NCI-H1105 treated with DMSO at 0.1 percent for 48 hours (cell line): ENCODE measurements around the gene LILRB3.
"Not testable (repeated sequence)": the region's sequence is repeated elsewhere in the genome, so short reads cannot be mapped to it uniquely, and the experiment has no call there.

ENCODE experiments used
- DNase-seq: peaks from one replicate; lab custom pipeline; 2025; lab: John Stamatoyannopoulos, UW

The LILRB3 gene

DNA sequence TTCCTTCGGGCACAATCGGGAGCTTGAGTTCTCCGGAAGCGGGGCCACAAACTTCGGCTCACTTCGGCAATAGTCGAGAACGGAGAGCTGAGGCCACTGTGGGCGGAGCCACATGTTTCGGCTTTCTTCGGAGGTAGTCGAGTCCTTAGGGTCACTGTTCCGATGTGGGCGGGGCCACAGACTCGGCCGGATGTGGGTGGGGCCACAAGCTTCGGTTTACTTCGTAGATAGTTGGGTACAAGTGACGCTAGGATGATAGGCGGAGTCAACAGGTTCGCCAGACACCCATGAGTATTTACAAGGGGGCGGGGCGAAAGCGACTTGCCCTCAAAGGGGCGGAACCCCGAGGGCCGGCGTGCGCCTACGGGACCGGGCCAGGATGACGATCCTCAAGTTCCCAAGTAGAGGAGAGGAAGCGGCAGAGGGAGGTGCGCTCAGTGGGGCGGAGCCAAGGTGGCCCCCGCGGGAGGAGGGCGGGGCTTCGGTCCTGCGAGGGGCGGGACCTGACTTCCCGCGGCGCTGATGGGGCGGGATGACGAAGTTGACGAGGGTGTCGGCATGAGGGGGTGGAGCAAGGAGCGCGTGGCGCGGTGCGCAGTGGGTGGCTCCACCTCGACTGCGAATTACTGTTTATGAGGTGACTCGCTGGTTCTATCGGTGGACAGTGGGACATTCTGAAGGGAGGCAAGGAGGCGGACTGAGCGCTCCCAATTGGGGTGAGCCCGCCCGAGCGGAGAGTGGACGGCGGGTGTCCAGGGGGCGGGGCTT, 32.9 kb downstream of the LILRB3 start:
- peak; percentile 100 for DNase-seq

GRCh38 chr19:54189145-54189734, 33.6 kb downstream of the LILRB3 start, which contains the start of gene MBOAT7:
Gene MBOAT7 (minus strand): TSS chr19:54189580. CDS start chr19:54188508, 1,072 bp downstream.
- DNase-seq = no peak

DNA sequence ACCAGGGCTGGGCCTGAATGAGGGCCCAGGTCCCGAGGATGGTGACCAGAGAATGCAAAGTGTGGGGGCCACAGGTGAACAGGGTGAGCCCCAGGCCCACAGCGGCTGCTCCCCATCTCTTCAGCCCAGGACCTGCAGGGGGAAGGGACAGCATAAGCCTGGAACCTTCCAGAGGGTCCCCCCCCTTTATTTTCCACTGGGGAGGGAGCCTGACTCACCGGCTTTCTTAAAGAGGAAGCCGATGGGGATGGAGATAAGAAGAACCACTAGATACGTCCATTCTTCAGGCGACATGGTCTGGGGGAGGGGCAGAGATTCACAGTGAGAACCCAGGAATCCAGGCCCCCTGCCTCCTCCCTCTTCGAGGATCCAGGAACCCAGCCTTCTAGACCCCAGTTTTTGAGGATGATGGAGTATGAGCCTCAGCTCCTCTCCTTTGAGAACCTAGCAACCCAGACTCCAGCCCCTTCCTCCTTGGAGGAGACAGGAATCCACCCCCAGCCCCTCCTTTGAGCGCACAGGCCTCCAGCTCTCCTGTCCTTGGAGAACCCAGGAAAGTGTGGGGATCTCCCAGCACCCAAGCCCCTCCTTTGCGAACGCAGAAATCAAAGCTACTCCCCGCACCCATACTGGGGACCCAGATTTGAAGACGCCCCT, 34.5 kb downstream of the LILRB3 start:
- DNase-seq = no peak

GRCh38 chr19:54186934-54187381, 35.8 kb downstream of the LILRB3 start:
- DNase-seq = no peak

DNA sequence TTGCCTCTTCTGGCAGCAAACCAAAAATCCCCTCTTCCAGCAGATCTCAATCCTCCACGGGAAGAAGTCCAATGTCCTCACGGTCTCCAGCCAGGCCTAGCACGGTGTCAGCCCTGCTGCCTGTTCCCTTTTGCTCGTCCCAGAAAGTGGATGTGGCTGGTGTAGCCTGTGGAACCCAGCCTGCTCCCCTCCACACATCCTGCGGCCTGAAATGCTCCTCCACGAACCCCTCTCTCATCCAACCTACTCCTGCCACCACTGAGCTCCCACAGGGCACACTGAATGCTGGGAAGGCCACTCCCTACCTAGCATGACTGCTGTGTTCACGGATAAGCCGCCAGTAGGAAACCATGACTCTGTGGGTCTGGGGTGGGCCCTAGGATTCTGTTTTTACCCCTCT, 36.5 kb downstream of the LILRB3 start:
- no peak for DNase-seq

- no peak for DNase-seq
Measured at GRCh38 chr19:54183431-54183830, 39.4 kb downstream of the LILRB3 start.

DNA sequence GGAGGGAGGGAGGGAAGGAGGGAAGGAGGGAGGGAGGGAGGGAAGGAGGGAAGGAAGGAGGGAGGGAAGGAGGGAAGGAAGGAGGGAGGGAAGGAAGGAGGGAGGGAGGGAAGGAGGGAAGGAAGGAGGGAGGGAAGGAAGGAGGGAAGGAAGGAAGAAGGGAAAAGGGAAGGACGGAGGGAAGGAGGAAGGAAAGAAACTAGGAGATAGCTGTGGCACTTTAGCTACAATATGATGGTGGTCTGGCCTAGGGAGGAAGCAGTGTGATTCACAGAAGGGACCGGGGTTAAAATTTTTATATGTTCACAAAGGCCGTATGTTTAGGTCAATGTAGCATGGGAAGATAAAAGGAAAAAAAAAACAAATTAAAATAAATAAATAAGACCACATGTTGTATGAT, 40.9 kb downstream of the LILRB3 start:
- not testable (repeated sequence) for DNase-seq

GRCh38 chr19:54180691-54181091, 42.1 kb downstream of the LILRB3 start:
- no peak for DNase-seq

DNA sequence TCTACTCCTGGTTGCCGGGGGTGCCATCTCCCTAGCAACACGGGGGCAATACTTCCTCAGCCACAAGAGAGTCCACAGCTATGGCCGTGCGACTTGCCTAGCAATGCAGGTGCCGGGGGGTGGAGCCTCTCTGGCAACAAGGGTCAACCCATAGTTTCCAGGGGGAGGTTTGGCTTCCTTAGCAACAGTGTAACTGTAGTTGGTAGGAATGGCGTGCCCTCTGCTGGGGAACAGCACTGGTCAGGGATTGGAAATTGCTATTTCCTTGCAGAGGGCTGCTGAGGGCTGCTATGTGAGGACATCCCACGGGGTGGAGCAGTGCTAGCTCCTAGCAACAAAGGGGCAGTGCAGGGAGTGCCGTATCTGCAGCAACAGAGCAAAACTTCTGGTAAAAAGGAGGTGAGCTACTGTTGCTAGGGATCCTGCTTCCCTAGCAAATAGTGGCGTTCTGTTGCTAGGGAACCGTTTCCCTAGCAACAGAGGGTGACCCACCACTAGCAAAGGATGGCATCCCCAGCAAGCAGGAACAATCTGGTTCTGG, 42.8 kb downstream of the LILRB3 start:
- peak; percentile 31 for DNase-seq

GRCh38 chr19:54179262-54179852, 43.5 kb downstream of the LILRB3 start:
- DNase-seq = no peak

DNA sequence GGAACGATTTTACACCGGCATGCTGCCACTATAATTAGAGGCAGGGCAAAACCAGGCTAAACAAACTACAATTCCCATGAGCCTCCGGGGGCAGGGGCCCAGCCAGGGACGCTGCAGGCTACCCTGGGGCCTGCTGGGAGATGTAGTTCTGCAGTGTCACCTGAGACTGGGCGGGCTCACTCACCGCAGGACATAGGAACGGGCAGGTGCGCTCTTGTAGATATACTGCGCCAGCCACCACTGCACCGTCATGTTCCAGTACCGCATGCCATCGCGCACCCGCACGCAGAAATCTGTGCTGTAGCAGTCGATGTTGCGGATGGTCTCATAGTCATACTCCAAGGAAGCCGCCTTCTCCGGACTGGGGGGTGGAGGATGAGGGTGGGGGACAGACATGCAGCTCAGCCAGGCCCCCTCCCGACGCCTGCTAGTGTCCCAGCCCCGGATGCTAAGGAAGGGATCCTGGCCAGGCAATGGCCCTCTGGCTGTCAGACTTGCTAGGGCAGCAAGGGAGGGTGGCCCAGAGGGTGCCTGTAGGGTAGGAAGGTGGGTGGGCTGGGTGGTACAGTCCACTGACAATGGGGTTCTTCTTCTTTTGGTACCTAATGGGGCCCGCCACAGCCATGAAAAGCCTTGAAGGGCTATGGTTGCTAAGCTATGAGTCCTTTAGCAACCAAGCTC, 44.1 kb downstream of the LILRB3 start:
- DNase-seq = no peak

DNA sequence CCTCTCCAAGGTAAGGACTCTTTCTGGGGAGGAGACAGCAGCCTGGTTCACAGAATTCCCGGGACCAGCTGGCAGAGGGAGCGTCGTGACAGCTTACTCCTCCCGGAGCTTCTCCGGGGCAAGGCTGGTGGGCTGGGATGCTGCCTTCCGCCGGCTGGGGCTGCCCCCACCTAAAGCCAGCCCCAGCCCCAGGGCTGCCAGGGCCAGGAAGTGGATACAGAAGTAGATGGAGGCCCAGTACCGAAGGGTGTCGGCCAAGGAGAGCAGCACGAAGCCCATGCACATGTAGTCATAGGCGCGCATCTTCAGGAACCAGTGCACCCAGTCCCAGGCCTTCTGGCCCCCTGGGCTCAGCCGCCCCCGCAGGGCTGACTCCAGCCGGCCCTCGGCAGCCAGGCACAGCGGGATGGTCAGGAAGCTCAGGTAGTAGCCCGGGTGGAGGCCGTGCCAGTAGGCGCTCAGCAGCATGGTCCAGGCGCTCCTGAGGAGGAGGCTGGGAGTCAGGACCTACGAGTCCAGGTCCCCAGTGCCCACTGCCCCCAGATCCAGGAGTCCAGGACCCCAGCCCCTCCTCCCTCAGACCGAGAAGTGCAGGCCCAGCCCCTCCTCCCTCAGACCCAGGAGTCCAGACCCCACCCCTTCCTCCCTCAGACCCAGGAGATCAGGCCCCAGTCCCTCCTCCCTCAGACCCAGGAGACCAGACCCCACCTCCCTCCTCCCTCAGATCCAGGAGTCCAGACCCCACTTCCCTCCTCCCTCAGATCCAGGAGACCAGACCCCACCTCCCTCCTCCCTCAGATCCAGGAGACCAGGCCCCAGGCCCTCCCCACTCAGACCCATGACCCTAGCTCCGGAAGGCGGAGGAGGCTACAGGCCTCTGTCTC, 48.6 kb downstream of the LILRB3 start:
- DNase-seq = no peak

DNA sequence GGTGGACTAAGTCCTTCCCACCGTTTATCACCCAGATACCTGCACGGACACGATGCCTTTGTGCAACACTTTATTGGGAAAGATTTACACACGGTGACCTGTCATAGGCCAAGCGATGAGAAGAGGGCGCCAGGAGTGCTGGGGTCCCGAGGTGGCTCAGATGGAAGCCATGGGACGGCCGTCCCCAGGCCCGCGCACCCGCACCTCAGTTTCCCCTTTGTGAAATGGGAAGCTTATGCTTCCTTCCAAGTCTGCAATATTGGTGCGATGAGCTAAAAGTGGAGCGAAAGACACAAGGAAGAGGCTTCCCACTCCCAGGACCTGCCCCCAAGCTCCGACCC, 49.5 kb downstream of the LILRB3 start:
- DNase-seq = no peak

- DNase-seq = peak; percentile 86
Measured at GRCh38 chr19:54172471-54173358, 50.1 kb downstream of the LILRB3 start, which contains the start of gene TMC4. Gene TMC4 (minus strand): TSS chr19:54173160. CDS start chr19:54173117, 43 bp downstream.

- DNase-seq = not testable (repeated sequence)
Measured at GRCh38 chr19:54171736-54172431, 50.9 kb downstream of the LILRB3 start.

GRCh38 chr19:54169149-54169740, 53.6 kb downstream of the LILRB3 start:
- DNase-seq = no peak

- peak; percentile 76 for DNase-seq
Measured at GRCh38 chr19:54168174-54168917, 54.5 kb downstream of the LILRB3 start.
